AG04450 (cell line): ENCODE results near the gene CPHXL2. TPM values are rescaled to one million over a fixed set of nuclear protein-coding genes. Genes with fewer than 3 reads are reported as not detected.

ENCODE experiments used
- CTCF ChIA-PET: fragments of 300-600, 350-600 bp; formaldehyde crosslinking; extraction: SDS; loops from one replicate; lab custom pipeline; 2022; ENCODE audit warnings: antibody characterized with exemption, inconsistent platforms; lab: Charles Lee
- POLR2A ChIA-PET: fragments of 350-600 bp; formaldehyde crosslinking; extraction: SDS; loops from one replicate; lab custom pipeline; 2021; ENCODE audit warnings: antibody characterized with exemption, inconsistent platforms; lab: Yijun Ruan, JAX
- DNase-seq: peaks from one replicate; pipeline ENCODE4 v3.0.0-alpha.2; 2011; ENCODE audit warnings: low read depth, low spot score
- H3K27ac ChIP-seq: one replicate; pipeline ENCODE4 v1.5.1; 2012; ENCODE audit warnings: low read depth, low read length, control low read depth
- H3K27me3 ChIP-seq: one replicate; pipeline ENCODE4 v1.6.0; 2012; ENCODE audit warnings: low read length; ENCODE audit not compliant: control insufficient read depth, insufficient read depth
- H3K4me3 ChIP-seq: 2 replicates; pipeline ENCODE4 v1.5.1; 2011; ENCODE audit warnings: mild to moderate bottlenecking, low read depth, low read length, control low read depth
- H3K9me3 ChIP-seq: 2 replicates; pipeline ENCODE4 v1.5.1; 2012; ENCODE audit warnings: low read length; ENCODE audit not compliant: control insufficient read depth, insufficient read depth
- CTCF ChIP-seq: IDR thresholded peaks from 2 replicates; pipeline ENCODE4 v1.5.1; 2011; ENCODE audit warnings: low read depth, low read length, control low read depth, inconsistent platforms
- polyA plus RNA-seq: library from polyadenylated mRNA; depleted of rRNA; stranded (reverse); fragments of >200 nt; gene quantifications from 2 replicates; pipeline ENCODE4 v1.2.3, GENCODE V29; 2011

CPHXL2 gene
- polyA plus RNA-seq, 1 experiment = not detected

GRCh38 chr16:75687361-75687760 lies 10.6 kb upstream of the CPHXL2 start:
- ChIA-PET POLR2A (no interaction called here), CTCF (no interaction called here)
- Histone ChIP-seq H3K27me3 (no peaks in the 10 kb centered on the region), H3K9me3 (peaks cover 2% of the 10 kb centered on the region; the same call in 1 of the 2 replicates), H3K27ac (no peak overlapping the region), H3K4me3 (no peak overlapping the region)
- DNase-seq = no peak
- no peak for TF ChIP-seq CTCF

- no peak for TF ChIP-seq CTCF
These were observed 5.5 kb upstream of the CPHXL2 start for GRCh38 chr16:75682308-75682707.

GRCh38 chr16:75679366-75679765 lies 2.6 kb upstream of the CPHXL2 start:
- ChIA-PET POLR2A (no interaction called here), CTCF (no interaction called here)
- Histone ChIP-seq H3K4me3 (no peak overlapping the region), H3K9me3 (peaks cover under 1% of the 10 kb centered on the region; the same call in 1 of the 2 replicates), H3K27me3 (peaks cover 4% of the 10 kb centered on the region), H3K27ac (no peak overlapping the region)
- no peak for TF ChIP-seq CTCF
- no peak for DNase-seq

More at GRCh38 chr16:75682308-75682707, 5.5 kb upstream of the CPHXL2 start:
- Histone ChIP-seq H3K4me3 (no peak overlapping the region), H3K27me3 (peaks cover 4% of the 10 kb centered on the region), H3K9me3 (peaks cover 2% of the 10 kb centered on the region; the same call in 1 of the 2 replicates), H3K27ac (no peak overlapping the region)
- ChIA-PET CTCF (no interaction called here), POLR2A (no interaction called here)
- DNase-seq = no peak

- no peak for DNase-seq
- Histone ChIP-seq H3K9me3 (no peaks in the 10 kb centered on the region), H3K27me3 (no peaks in the 10 kb centered on the region), H3K4me3 (no peak overlapping the region), H3K27ac (no peak overlapping the region)
- ChIA-PET CTCF (no interaction called here), POLR2A (no interaction called here)
- TF ChIP-seq CTCF = no peak
These were observed 9.3 kb downstream of the CPHXL2 start for GRCh38 chr16:75667503-75667902.

GRCh38 chr16:75660726-75661302 lies 16.0 kb downstream of the CPHXL2 start:
- Histone ChIP-seq H3K9me3 (no peaks in the 10 kb centered on the region), H3K4me3 (no peak overlapping the region), H3K27ac (no peak overlapping the region), H3K27me3 (no peaks in the 10 kb centered on the region)
- ChIA-PET POLR2A (no interaction called here), CTCF (no interaction called here)
- no peak for DNase-seq
- TF ChIP-seq CTCF = no peak
